ENCODE results near the gene SCAMP5. TPM values are rescaled to one million over a fixed set of nuclear protein-coding genes. Genes with fewer than 3 reads are reported as not detected.

The SCAMP5 gene
- total and polyA plus RNA-seq, 2 of the 13 experiments (the other 11 are each of a cell fraction or from before 2014, with no cell fraction given): 34.3 to 49.0 TPM

DNA sequence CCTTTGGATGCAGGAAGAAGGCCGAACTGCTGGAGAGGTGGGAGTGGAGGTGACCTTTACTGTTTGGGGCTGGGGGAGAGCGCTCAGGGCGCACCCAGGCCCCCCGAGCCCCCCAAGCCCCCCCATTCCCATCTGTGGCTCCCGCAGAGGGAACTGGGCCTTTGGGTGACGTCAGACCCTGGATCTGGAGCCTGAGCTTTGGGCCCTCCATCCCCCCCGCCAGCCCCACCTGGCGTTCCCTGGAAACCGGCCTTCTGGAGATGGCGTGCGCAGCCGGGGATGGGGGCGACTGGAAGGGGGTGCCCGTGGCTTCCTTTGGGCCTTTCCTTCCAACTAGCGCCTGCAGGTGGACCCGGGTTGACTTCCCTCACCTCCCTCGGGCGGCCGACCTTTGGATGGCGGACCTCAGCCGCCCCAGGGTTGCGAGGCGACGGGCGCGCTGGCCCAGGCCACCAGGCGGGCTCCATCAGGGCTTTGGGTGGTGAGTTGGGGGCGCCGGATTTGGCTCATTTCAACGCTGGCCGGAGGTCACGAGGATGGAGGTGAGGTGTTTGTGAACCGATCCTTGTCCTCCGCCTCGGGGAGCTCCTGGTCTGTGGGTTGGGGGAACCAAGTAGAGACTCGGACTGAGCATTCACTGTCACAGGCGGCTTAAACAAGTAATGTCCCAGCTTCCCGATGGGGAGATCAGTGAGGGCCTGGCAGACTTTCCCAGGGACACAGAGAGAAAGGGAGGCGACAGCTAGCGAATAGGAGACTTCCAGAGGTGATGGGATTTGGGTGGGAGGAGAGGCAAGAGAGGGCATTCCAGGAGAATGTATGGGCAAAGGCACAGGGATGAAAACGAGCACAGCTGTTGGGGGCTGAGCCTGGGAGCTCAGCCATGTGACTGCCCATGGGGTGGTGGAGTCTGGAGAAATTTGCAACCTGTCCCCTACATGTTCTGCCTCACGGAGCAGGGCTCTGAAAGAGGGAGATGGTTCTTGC, 709 bp downstream of the SCAMP5 start (continued):
- TF ChIP-seq, protein P1, sequence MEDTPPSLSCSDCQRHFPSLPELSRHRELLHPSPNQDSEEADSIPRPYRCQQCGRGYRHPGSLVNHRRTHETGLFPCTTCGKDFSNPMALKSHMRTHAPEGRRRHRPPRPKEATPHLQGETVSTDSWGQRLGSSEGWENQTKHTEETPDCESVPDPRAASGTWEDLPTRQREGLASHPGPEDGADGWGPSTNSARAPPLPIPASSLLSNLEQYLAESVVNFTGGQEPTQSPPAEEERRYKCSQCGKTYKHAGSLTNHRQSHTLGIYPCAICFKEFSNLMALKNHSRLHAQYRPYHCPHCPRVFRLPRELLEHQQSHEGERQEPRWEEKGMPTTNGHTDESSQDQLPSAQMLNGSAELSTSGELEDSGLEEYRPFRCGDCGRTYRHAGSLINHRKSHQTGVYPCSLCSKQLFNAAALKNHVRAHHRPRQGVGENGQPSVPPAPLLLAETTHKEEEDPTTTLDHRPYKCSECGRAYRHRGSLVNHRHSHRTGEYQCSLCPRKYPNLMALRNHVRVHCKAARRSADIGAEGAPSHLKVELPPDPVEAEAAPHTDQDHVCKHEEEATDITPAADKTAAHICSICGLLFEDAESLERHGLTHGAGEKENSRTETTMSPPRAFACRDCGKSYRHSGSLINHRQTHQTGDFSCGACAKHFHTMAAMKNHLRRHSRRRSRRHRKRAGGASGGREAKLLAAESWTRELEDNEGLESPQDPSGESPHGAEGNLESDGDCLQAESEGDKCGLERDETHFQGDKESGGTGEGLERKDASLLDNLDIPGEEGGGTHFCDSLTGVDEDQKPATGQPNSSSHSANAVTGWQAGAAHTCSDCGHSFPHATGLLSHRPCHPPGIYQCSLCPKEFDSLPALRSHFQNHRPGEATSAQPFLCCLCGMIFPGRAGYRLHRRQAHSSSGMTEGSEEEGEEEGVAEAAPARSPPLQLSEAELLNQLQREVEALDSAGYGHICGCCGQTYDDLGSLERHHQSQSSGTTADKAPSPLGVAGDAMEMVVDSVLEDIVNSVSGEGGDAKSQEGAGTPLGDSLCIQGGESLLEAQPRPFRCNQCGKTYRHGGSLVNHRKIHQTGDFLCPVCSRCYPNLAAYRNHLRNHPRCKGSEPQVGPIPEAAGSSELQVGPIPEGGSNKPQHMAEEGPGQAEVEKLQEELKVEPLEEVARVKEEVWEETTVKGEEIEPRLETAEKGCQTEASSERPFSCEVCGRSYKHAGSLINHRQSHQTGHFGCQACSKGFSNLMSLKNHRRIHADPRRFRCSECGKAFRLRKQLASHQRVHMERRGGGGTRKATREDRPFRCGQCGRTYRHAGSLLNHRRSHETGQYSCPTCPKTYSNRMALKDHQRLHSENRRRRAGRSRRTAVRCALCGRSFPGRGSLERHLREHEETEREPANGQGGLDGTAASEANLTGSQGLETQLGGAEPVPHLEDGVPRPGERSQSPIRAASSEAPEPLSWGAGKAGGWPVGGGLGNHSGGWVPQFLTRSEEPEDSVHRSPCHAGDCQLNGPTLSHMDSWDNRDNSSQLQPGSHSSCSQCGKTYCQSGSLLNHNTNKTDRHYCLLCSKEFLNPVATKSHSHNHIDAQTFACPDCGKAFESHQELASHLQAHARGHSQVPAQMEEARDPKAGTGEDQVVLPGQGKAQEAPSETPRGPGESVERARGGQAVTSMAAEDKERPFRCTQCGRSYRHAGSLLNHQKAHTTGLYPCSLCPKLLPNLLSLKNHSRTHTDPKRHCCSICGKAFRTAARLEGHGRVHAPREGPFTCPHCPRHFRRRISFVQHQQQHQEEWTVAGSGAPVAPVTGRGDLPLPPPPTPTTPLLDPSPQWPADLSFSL (CRISPR knock-in tag; IDR thresholded peaks at IDR 0.05): no peak
- TF ChIP-seq ZNF24 (IDR thresholded peaks at IDR 0.05): no peak
- no peak; the same call in 1 of the 2 replicates for TF ChIP-seq ZNF446 (CRISPR knock-in tag; IDR thresholded peaks at IDR 0.05)
- no peak for TF ChIP-seq DDIT3 (CRISPR knock-in tag; IDR thresholded peaks at IDR 0.05)
- no peak for TF ChIP-seq FOXK2 (IDR thresholded peaks at IDR 0.05)
- no peak for TF ChIP-seq ZNF121 (CRISPR knock-in tag; IDR thresholded peaks at IDR 0.05)
- TF ChIP-seq HCFC1 (IDR thresholded peaks at IDR 0.05; ENCODE audit: low read depth, low read length): no peak
- no peak for TF ChIP-seq SMARCE1 (IDR thresholded peaks at IDR 0.05; ENCODE audit: borderline replicate concordance)
- no peak for TF ChIP-seq KLF12 (CRISPR knock-in tag; IDR thresholded peaks at IDR 0.05; ENCODE audit: borderline replicate concordance)
- no peak for TF ChIP-seq THAP11 (CRISPR knock-in tag; IDR thresholded peaks at IDR 0.05)
- no peak for TF ChIP-seq ZBTB40 (IDR thresholded peaks at IDR 0.05)
- no peak for TF ChIP-seq ZBTB40 (CRISPR knock-in tag; IDR thresholded peaks at IDR 0.05)
- no peak for TF ChIP-seq ZNF678 (CRISPR knock-in tag; IDR thresholded peaks at IDR 0.05)
- no peak for TF ChIP-seq PHB2 (IDR thresholded peaks at IDR 0.05; ENCODE audit: partially characterized antibody)

All from HepG2 (cell line).